ENCODE data around the gene CBR3.
"Not testable (repeated sequence)": the region's sequence is repeated elsewhere in the genome, so short reads cannot be mapped to it uniquely, and the experiment has no call there.

Gene CBR3

GRCh38 chr21:36135391-36136102, 668 bp downstream of the CBR3 start:
- ChIA-PET POLR2A (no interaction called here), CTCF (interaction anchor here (0.5 to 2.9 kb wide), 4 partner anchors 8 to 50 kb away, joined by 3 to 7 read pairs (median 5); no protein-coding TSS in a partner anchor)
- DNase-seq = peak; percentile 40 to 68 (median 58)
- Histone ChIP-seq H3K27ac (ENCODE audit: insufficient read depth in 1 of 2, low read depth in 1 of 2, low read length in 2 of 2, poor library complexity in 1 of 2, severe bottlenecking in 2 of 2) (peak overlapping the region in 1 of 2 experiments; percentile 36), H3K4me1 (ENCODE audit: control extremely low read depth in 1 of 4, control insufficient read depth in 4 of 4, insufficient read depth in 4 of 4, low read length in 3 of 4) (peaks cover 3 to 28% (median 23%) of the 10 kb centered on the region in 4 experiments), H3K9me3 (ENCODE audit: control extremely low read depth in 1 of 5, control insufficient read depth in 4 of 5, insufficient read depth in 2 of 5, low read depth in 1 of 5, low read length in 4 of 5) (no peaks in the 10 kb centered on the region), H3K27me3 (replicated peaks in 2 of 5; ENCODE audit: control insufficient read depth in 4 of 5, insufficient read depth in 5 of 5, low read length in 4 of 5) (peaks cover 0 to 13% (median 0%) of the 10 kb centered on the region in 5 experiments), H3K4me3 (ENCODE audit: control insufficient read depth in 1 of 7, extremely low read depth in 1 of 7, insufficient read depth in 4 of 7, low read depth in 2 of 7, low read length in 6 of 7) (peak overlapping the region; percentile 64 to 93 (median 82)), H3K36me3 (ENCODE audit: control insufficient read depth in 4 of 4, insufficient read depth in 4 of 4, low read length in 3 of 4) (peaks cover 0 to 2% (median 0%) of the 10 kb centered on the region in 4 experiments)
- 0% methylated on average over 55 of the region's 60 CpGs for WGBS (ENCODE audit: insufficient coverage)

DNA sequence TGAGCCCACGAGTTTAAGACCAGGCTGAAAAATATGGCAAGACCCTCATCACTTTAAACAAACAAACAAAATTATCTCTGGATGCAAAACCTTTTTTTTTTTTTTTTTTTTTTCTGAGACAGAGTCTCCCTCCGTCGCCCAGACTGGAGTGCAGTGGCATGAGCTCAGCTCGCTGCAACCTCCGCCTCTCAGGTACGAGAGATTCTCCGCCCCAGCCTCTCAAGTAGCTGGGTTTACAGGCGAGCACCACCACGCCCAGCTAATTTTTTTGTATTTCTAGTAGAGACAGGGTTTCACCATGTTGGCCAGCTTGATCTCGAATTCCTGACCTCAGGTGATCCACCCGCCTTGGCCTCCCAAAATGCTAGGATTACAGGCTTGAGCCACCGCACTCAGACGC, 4.9 kb downstream of the CBR3 start:
- 97% methylated on average over 12 of the region's 13 CpGs for WGBS (ENCODE audit: insufficient coverage)
- H3K4me1 ChIP-seq (ENCODE audit: control extremely low read depth in 1 of 4, control insufficient read depth in 4 of 4, insufficient read depth in 4 of 4, low read length in 3 of 4) = peaks cover 0 to 20% (median 11%) of the 10 kb centered on the region in 4 experiments

GRCh38 chr21:36141513-36141925, 6.6 kb downstream of the CBR3 start:
- Histone ChIP-seq H3K4me1 (ENCODE audit: control extremely low read depth in 1 of 4, control insufficient read depth in 4 of 4, insufficient read depth in 4 of 4, low read length in 3 of 4) (peaks cover 0 to 2% (median 1%) of the 10 kb centered on the region in 4 experiments), H3K4me3 (ENCODE audit: control insufficient read depth in 1 of 7, extremely low read depth in 1 of 7, insufficient read depth in 4 of 7, low read depth in 2 of 7, low read length in 6 of 7) (no peak overlapping the region), H3K27me3 (replicated peaks in 2 of 5; ENCODE audit: control insufficient read depth in 4 of 5, insufficient read depth in 5 of 5, low read length in 4 of 5) (no peaks in the 10 kb centered on the region), H3K36me3 (ENCODE audit: control insufficient read depth in 4 of 4, insufficient read depth in 4 of 4, low read length in 3 of 4) (peaks cover 0 to 7% (median 2%) of the 10 kb centered on the region in 4 experiments), H3K27ac (ENCODE audit: insufficient read depth in 1 of 2, low read depth in 1 of 2, low read length in 2 of 2, poor library complexity in 1 of 2, severe bottlenecking in 2 of 2) (no peak overlapping the region), H3K9me3 (ENCODE audit: control extremely low read depth in 1 of 5, control insufficient read depth in 4 of 5, insufficient read depth in 2 of 5, low read depth in 1 of 5, low read length in 4 of 5) (no peaks in the 10 kb centered on the region)
- CTCF ChIA-PET = interaction anchor here (0.7 to 11.6 kb wide), 16 partner anchors 9 to 1514 kb away, joined by 3 to 104 read pairs (median 6); no protein-coding TSS in a partner anchor
- POLR2A ChIA-PET = no interaction called here
- WGBS (ENCODE audit: insufficient coverage) = 15% methylated on average over 5 of the region's 6 CpGs
- peak; percentile 91 to 94 (median 93) for DNase-seq

More for the DNA sequence above, 4.9 kb downstream of the CBR3 start:
- DNase-seq; H3K27me3 ChIP-seq (replicated peaks in 2 of 5; ENCODE audit: control insufficient read depth in 4 of 5, insufficient read depth in 5 of 5, low read length in 4 of 5); H3K27ac ChIP-seq (ENCODE audit: insufficient read depth in 1 of 2, low read depth in 1 of 2, low read length in 2 of 2, poor library complexity in 1 of 2, severe bottlenecking in 2 of 2); POLR2A ChIA-PET; H3K36me3 ChIP-seq (ENCODE audit: control insufficient read depth in 4 of 4, insufficient read depth in 4 of 4, low read length in 3 of 4); H3K9me3 ChIP-seq (ENCODE audit: control extremely low read depth in 1 of 5, control insufficient read depth in 4 of 5, insufficient read depth in 2 of 5, low read depth in 1 of 5, low read length in 4 of 5); H3K4me3 ChIP-seq (ENCODE audit: control insufficient read depth in 1 of 7, extremely low read depth in 1 of 7, insufficient read depth in 4 of 7, low read depth in 2 of 7, low read length in 6 of 7): not testable (repeated sequence)
- CTCF ChIA-PET = interaction anchor here (0.7 to 11.6 kb wide), 7 partner anchors 10 to 191 kb away, joined by 3 to 104 read pairs (median 3); no protein-coding TSS in a partner anchor

DNA sequence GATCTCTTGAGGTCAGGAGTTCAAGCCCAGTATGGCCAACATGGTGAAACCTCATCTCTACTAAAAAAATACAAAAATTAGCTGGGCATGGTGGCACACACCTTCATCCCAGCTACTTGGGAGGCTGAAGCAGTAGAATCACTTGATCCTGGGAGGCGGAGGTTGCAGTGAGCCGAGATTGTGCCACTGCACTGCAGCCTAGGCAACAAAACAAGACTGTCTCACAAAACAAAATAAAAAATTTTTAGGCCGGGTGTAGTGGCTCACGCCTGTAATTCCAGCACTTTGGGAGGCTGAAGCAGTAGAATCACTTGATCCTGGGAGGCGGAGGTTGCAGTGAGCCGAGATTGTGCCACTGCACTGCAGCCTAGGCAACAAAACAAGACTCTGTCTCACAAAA, 9.4 kb downstream of the CBR3 start:
- POLR2A ChIA-PET; H3K9me3 ChIP-seq (ENCODE audit: control extremely low read depth in 1 of 5, control insufficient read depth in 4 of 5, insufficient read depth in 2 of 5, low read depth in 1 of 5, low read length in 4 of 5); H3K27ac ChIP-seq (ENCODE audit: insufficient read depth in 1 of 2, low read depth in 1 of 2, low read length in 2 of 2, poor library complexity in 1 of 2, severe bottlenecking in 2 of 2); H3K4me1 ChIP-seq (ENCODE audit: control extremely low read depth in 1 of 4, control insufficient read depth in 4 of 4, insufficient read depth in 4 of 4, low read length in 3 of 4); DNase-seq; H3K36me3 ChIP-seq (ENCODE audit: control insufficient read depth in 4 of 4, insufficient read depth in 4 of 4, low read length in 3 of 4); H3K27me3 ChIP-seq (replicated peaks in 2 of 5; ENCODE audit: control insufficient read depth in 4 of 5, insufficient read depth in 5 of 5, low read length in 4 of 5); H3K4me3 ChIP-seq (ENCODE audit: control insufficient read depth in 1 of 7, extremely low read depth in 1 of 7, insufficient read depth in 4 of 7, low read depth in 2 of 7, low read length in 6 of 7): not testable (repeated sequence)
- CTCF ChIA-PET = interaction anchor here (0.9 to 11.6 kb wide), 4 partner anchors 9 to 192 kb away, joined by 3 to 104 read pairs (median 6); no protein-coding TSS in a partner anchor
- WGBS (ENCODE audit: insufficient coverage) = no CpG with 5 or more reads among the region's 6 CpGs

GRCh38 chr21:36145259-36145658, 10.4 kb downstream of the CBR3 start:
- Histone ChIP-seq H3K4me3 (ENCODE audit: control insufficient read depth in 1 of 7, extremely low read depth in 1 of 7, insufficient read depth in 4 of 7, low read depth in 2 of 7, low read length in 6 of 7) (no peak overlapping the region), H3K27me3 (replicated peaks in 2 of 5; ENCODE audit: control insufficient read depth in 4 of 5, insufficient read depth in 5 of 5, low read length in 4 of 5) (no peaks in the 10 kb centered on the region), H3K9me3 (ENCODE audit: control extremely low read depth in 1 of 5, control insufficient read depth in 4 of 5, insufficient read depth in 2 of 5, low read depth in 1 of 5, low read length in 4 of 5) (no peaks in the 10 kb centered on the region), H3K36me3 (ENCODE audit: control insufficient read depth in 4 of 4, insufficient read depth in 4 of 4, low read length in 3 of 4) (peaks cover 0 to 7% (median 1%) of the 10 kb centered on the region in 4 experiments), H3K27ac (ENCODE audit: insufficient read depth in 1 of 2, low read depth in 1 of 2, low read length in 2 of 2, poor library complexity in 1 of 2, severe bottlenecking in 2 of 2) (no peak overlapping the region), H3K4me1 (ENCODE audit: control extremely low read depth in 1 of 4, control insufficient read depth in 4 of 4, insufficient read depth in 4 of 4, low read length in 3 of 4) (peaks cover 8 to 17% (median 11%) of the 10 kb centered on the region in 4 experiments)
- POLR2A ChIA-PET = no interaction called here
- CTCF ChIA-PET = interaction anchor here (1.2 to 11.6 kb wide), 2 partner anchors 16 to 66 kb away, joined by 3 to 104 read pairs; no protein-coding TSS in a partner anchor
- no CpG with 5 or more reads among the region's 3 CpGs for WGBS (ENCODE audit: insufficient coverage)
- DNase-seq = no peak

DNA sequence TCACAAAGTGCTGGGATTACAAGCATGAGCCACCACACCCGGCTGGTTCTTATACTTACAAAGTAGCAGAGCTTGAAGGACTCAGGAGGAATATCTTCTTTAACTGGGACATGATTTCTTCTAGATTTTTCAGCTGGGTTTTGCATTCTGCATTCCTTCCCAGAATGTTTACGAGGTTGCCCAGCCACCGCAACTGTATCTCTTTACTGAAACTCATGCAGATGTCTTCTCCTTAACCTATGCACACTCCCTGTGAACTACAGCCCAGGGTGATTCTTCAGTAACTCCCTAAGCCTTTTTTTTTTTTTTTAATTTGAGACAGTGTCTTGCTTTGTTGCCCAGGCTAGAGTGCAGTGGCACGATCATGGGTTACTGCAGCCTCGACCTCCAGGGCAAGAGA, 13.0 kb downstream of the CBR3 start:
- Histone ChIP-seq H3K36me3 (ENCODE audit: control insufficient read depth in 4 of 4, insufficient read depth in 4 of 4, low read length in 3 of 4) (peaks cover 0 to 3% (median 1%) of the 10 kb centered on the region in 4 experiments), H3K27me3 (replicated peaks in 2 of 5; ENCODE audit: control insufficient read depth in 4 of 5, insufficient read depth in 5 of 5, low read length in 4 of 5) (no peaks in the 10 kb centered on the region), H3K4me1 (ENCODE audit: control extremely low read depth in 1 of 4, control insufficient read depth in 4 of 4, insufficient read depth in 4 of 4, low read length in 3 of 4) (peaks cover 10 to 22% (median 17%) of the 10 kb centered on the region in 4 experiments), H3K4me3 (ENCODE audit: control insufficient read depth in 1 of 7, extremely low read depth in 1 of 7, insufficient read depth in 4 of 7, low read depth in 2 of 7, low read length in 6 of 7) (no peak overlapping the region), H3K9me3 (ENCODE audit: control extremely low read depth in 1 of 5, control insufficient read depth in 4 of 5, insufficient read depth in 2 of 5, low read depth in 1 of 5, low read length in 4 of 5) (peaks cover 0 to 2% (median 0%) of the 10 kb centered on the region in 5 experiments), H3K27ac (ENCODE audit: insufficient read depth in 1 of 2, low read depth in 1 of 2, low read length in 2 of 2, poor library complexity in 1 of 2, severe bottlenecking in 2 of 2) (no peak overlapping the region)
- POLR2A ChIA-PET = interaction anchor here (0.6 kb wide), 1 partner anchor 92 kb away, joined by 3 read pairs; no protein-coding TSS in a partner anchor
- CTCF ChIA-PET = interaction anchor here (11.6 kb wide), 1 partner anchor 63 kb away, joined by 104 read pairs; no protein-coding TSS in a partner anchor
- 98% methylated on average over 5 of the region's 5 CpGs for WGBS (ENCODE audit: insufficient coverage)
- DNase-seq = no peak

DNA sequence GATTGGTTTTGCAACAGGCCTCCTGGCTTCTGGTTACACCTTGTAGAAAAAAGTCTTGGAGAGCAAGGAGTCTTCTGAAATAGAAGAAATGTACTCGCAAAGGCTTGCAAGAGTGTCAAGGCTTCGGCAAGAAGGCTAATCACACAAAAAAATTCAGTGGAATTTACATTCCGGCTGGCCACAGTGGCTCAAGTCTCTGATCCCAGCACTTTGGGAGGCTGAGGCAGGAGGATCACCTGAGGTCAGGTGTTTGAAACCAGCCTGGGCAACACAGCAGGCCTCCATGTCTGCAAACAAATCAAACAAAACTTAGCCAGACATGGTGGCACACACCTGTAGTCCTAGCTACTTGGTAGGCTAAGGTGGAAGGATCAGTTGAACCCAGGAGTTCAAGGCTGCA, 14.0 kb downstream of the CBR3 start:
- H3K27ac ChIP-seq (ENCODE audit: insufficient read depth in 1 of 2, low read depth in 1 of 2, low read length in 2 of 2, poor library complexity in 1 of 2, severe bottlenecking in 2 of 2) = no peak overlapping the region
- DNase-seq = no peak
- H3K27me3 ChIP-seq (replicated peaks in 2 of 5; ENCODE audit: control insufficient read depth in 4 of 5, insufficient read depth in 5 of 5, low read length in 4 of 5) = no peaks in the 10 kb centered on the region
- H3K4me1 ChIP-seq (ENCODE audit: control extremely low read depth in 1 of 4, control insufficient read depth in 4 of 4, insufficient read depth in 4 of 4, low read length in 3 of 4) = peaks cover 10 to 25% (median 17%) of the 10 kb centered on the region in 4 experiments
- ChIA-PET POLR2A (no interaction called here), CTCF (interaction anchor here (1.0 to 5.7 kb wide), 3 partner anchors 8 to 62 kb away, joined by 4 to 44 read pairs (median 25); no protein-coding TSS in a partner anchor)
- WGBS (ENCODE audit: insufficient coverage) = 83% methylated on average over 1 of the region's 3 CpGs
- peaks cover 0 to 3% (median 1%) of the 10 kb centered on the region in 4 experiments for H3K36me3 ChIP-seq (ENCODE audit: control insufficient read depth in 4 of 4, insufficient read depth in 4 of 4, low read length in 3 of 4)
- H3K4me3 ChIP-seq (ENCODE audit: control insufficient read depth in 1 of 7, extremely low read depth in 1 of 7, insufficient read depth in 4 of 7, low read depth in 2 of 7, low read length in 6 of 7) = no peak overlapping the region
- H3K9me3 ChIP-seq (ENCODE audit: control extremely low read depth in 1 of 5, control insufficient read depth in 4 of 5, insufficient read depth in 2 of 5, low read depth in 1 of 5, low read length in 4 of 5) = peaks cover 0 to 2% (median 0%) of the 10 kb centered on the region in 5 experiments

All from common myeloid progenitor, CD34-positive (primary cell).